ENCODE measurements around the gene CACNA1C. TPM values are rescaled to one million over a fixed set of nuclear protein-coding genes. Genes with fewer than 3 reads are reported as not detected.

Gene CACNA1C
- total RNA-seq, 4 donors from 2014 or later, result 5.2 to 12.9 (median 6.3) TPM

- no peak for TF ChIP-seq EP300 (IDR thresholded peaks at IDR 0.05)
- TF ChIP-seq CTCF (IDR thresholded peaks at IDR 0.05), result no peak
- no peak for TF ChIP-seq POLR2A (IDR thresholded peaks at IDR 0.05)
- no peaks in the 10 kb centered on the region for H3K9me3 ChIP-seq
- H3K4me1 ChIP-seq, result peaks cover 0 to 6% (median 2%) of the 10 kb centered on the region in 4 donors
- no peaks in the 10 kb centered on the region for H3K27me3 ChIP-seq
- no peak overlapping the region for H3K4me3 ChIP-seq
- H3K36me3 ChIP-seq, result no peaks in the 10 kb centered on the region
- WGBS, 2 donors, result 58 to 67% methylated on average over 3 of the region's 3 CpGs
- no peak for DNase-seq (ENCODE audit: low spot score in 2 of 2)
- no peak overlapping the region for H3K27ac ChIP-seq
Measured at GRCh38 chr12:2295941-2296461, 243.2 kb downstream of the CACNA1C start.

GRCh38 chr12:2297004-2297403, 244.2 kb downstream of the CACNA1C start:
- Histone ChIP-seq H3K4me3 (no peak overlapping the region), H3K4me1 (peaks cover 0 to 16% (median 7%) of the 10 kb centered on the region in 4 donors), H3K27ac (no peak overlapping the region), H3K27me3 (no peaks in the 10 kb centered on the region), H3K36me3 (no peaks in the 10 kb centered on the region), H3K9me3 (no peaks in the 10 kb centered on the region)
- 66 to 79% methylated on average over 6 of the region's 6 CpGs for WGBS, 2 donors
- TF ChIP-seq EP300 (IDR thresholded peaks at IDR 0.05), result no peak
- TF ChIP-seq POLR2A (IDR thresholded peaks at IDR 0.05), result no peak
- TF ChIP-seq CTCF (IDR thresholded peaks at IDR 0.05), result no peak
- DNase-seq (ENCODE audit: low spot score in 2 of 2), result no peak

GRCh38 chr12:2297658-2298057, 244.9 kb downstream of the CACNA1C start:
- H3K4me3 ChIP-seq, result no peak overlapping the region
- DNase-seq (ENCODE audit: low spot score in 2 of 2), result no peak
- H3K9me3 ChIP-seq, result no peaks in the 10 kb centered on the region
- H3K36me3 ChIP-seq, result no peaks in the 10 kb centered on the region
- H3K27ac ChIP-seq, result no peak overlapping the region
- no peaks in the 10 kb centered on the region for H3K27me3 ChIP-seq
- TF ChIP-seq POLR2A (IDR thresholded peaks at IDR 0.05) (no peak), EP300 (IDR thresholded peaks at IDR 0.05) (no peak)
- WGBS, 2 donors, result 63 to 66% methylated on average over 4 of the region's 4 CpGs
- peaks cover 0 to 22% (median 10%) of the 10 kb centered on the region in 4 donors for H3K4me1 ChIP-seq

GRCh38 chr12:2298556-2299200, 245.9 kb downstream of the CACNA1C start:
- no peak for TF ChIP-seq CTCF (IDR thresholded peaks at IDR 0.05)
- TF ChIP-seq POLR2A (IDR thresholded peaks at IDR 0.05), result no peak
- TF ChIP-seq EP300 (IDR thresholded peaks at IDR 0.05), result no peak
- Histone ChIP-seq H3K36me3 (no peaks in the 10 kb centered on the region), H3K4me1 (peaks cover 0 to 32% (median 10%) of the 10 kb centered on the region in 4 donors), H3K9me3 (no peaks in the 10 kb centered on the region), H3K27ac (no peak overlapping the region), H3K4me3 (no peak overlapping the region), H3K27me3 (no peaks in the 10 kb centered on the region)
- DNase-seq (ENCODE audit: low spot score in 2 of 2), result no peak
- 79 to 85% methylated on average over 9 to 12 of the region's 12 CpGs for WGBS, 2 donors

- no peak for DNase-seq (ENCODE audit: low spot score in 2 of 2)
Measured at GRCh38 chr12:2299206-2299605, 246.4 kb downstream of the CACNA1C start.

More at GRCh38 chr12:2299206-2299605, 246.4 kb downstream of the CACNA1C start:
- Histone ChIP-seq H3K36me3 (no peaks in the 10 kb centered on the region), H3K27me3 (no peaks in the 10 kb centered on the region), H3K9me3 (no peaks in the 10 kb centered on the region), H3K4me3 (no peak overlapping the region), H3K4me1 (peaks cover 0 to 32% (median 10%) of the 10 kb centered on the region in 4 donors), H3K27ac (no peak overlapping the region)
- TF ChIP-seq POLR2A (IDR thresholded peaks at IDR 0.05) (no peak), CTCF (IDR thresholded peaks at IDR 0.05) (no peak), EP300 (IDR thresholded peaks at IDR 0.05) (no peak)
- WGBS, 2 donors, result 22% methylated on average over 6 of the region's 6 CpGs

Measured in tibial nerve (tissue), 4 donors.